Right lobe of liver (tissue), 6 donors: ENCODE data around the gene SLC24A4. TPM values are rescaled to one million over a fixed set of nuclear protein-coding genes. Genes with fewer than 3 reads are reported as not detected.

ENCODE experiments used
- ATAC-seq, 4 donors: fragments of 200-7000 bp; cut with Tn5 transposase; one replicate each; pipeline ENCODE4 v1.9.1; 2020; ENCODE audit warnings: mild to moderate bottlenecking in 4 of 4, moderate library complexity in 4 of 4
- DNase-seq, 3 donors: peaks; one replicate each; pipeline ENCODE4 v3.0.0-alpha.2; 2020
- H3K27ac ChIP-seq, 3 donors: fragments of 200-600 bp; one replicate each; pipeline ENCODE4 v1.8.0; 2022
- H3K27me3 ChIP-seq, 2 donors: fragments of 200-600 bp; one replicate each; pipeline ENCODE4 v1.8.0; 2022
- H3K36me3 ChIP-seq, 4 donors: fragments of 200-600 bp; sonication (generic) in 1 of 4; one replicate each; pipeline versions ENCODE4 v1.5.1 to v1.8.0; 2017 to 2022; ENCODE audit warnings: control low read depth in 1 of 4
- H3K4me1 ChIP-seq, 4 donors: fragments of 200-600 bp; sonication (generic) in 1 of 4; one replicate each; pipeline versions ENCODE4 v1.5.1 to v1.8.0; 2017 to 2022; ENCODE audit warnings: control low read depth in 1 of 4
- H3K4me3 ChIP-seq, 3 donors: fragments of 200-600 bp; one replicate each; pipeline ENCODE4 v1.8.0; 2022
- H3K9me3 ChIP-seq, 4 donors: fragments of 200-600 bp; sonication (generic) in 1 of 4; one replicate each; pipeline versions ENCODE4 v1.5.1 to v1.8.0; 2017 to 2022; ENCODE audit warnings: control low read depth in 1 of 4
- CTCF ChIP-seq, 4 donors: fragments of 200-600 bp in 3 of 4; fragments of 450-650 bp in 1 of 4; IDR thresholded peaks; one replicate each; pipeline versions ENCODE4 v1.5.1 to v1.8.0; 2016 to 2022; ENCODE audit warnings: antibody characterized with exemption in 4 of 4, mild to moderate bottlenecking in 2 of 4
- POLR2A ChIP-seq: fragments of 450-650 bp; IDR thresholded peaks from one replicate; pipeline ENCODE4 v1.6.1; 2017; ENCODE audit warnings: antibody characterized with exemption, mild to moderate bottlenecking
- WGBS: methylation state at CpG from one replicate; pipeline ENCODE4 v1.1.6; 2018; ENCODE audit warnings: low coverage, low lambda C conversion rate; ENCODE audit not compliant: insufficient coverage; ENCODE audit errors: missing lambda C conversion rate; 5-methylcytosine and 5-hydroxymethylcytosine counted together
- intact Hi-C, 2 donors: fragments of 100-400 bp; cut with DNase I; formaldehyde crosslinking; loops; one replicate each; pipeline versions ENCODE4 v1.11.2 to v1.14.1; 2022
- total RNA-seq, 6 experiments: library from RNA; depleted of rRNA in 2 of 6; stranded (reverse); fragments of >200 nt in 2 of 6; fragmentation: NEBNext Ultra II Directional in 3 of 6; extraction: Animal tissue kit (Norgen Biotek cat#: 25700) in 3 of 6; gene quantifications; one replicate each; pipeline versions ENCODE4 v1.1.0 to v1.2.4, GENCODE V29; 2016 to 2023
- donor health status: DM: no; HTN: yes; CAD: no.
- donor health status: DM: no; HTN: no; CAD: no.
- donor health status: DM: no; HTN: no; CAD: no.
- donor health status: DM: no; HTN: yes; CAD: no.
- donor health status: DM: no; HTN: yes; CAD: no.

Gene SLC24A4
- total RNA-seq, 6 experiments from 2014 or later: 0.06 to 0.29 (median 0.21) TPM

DNA sequence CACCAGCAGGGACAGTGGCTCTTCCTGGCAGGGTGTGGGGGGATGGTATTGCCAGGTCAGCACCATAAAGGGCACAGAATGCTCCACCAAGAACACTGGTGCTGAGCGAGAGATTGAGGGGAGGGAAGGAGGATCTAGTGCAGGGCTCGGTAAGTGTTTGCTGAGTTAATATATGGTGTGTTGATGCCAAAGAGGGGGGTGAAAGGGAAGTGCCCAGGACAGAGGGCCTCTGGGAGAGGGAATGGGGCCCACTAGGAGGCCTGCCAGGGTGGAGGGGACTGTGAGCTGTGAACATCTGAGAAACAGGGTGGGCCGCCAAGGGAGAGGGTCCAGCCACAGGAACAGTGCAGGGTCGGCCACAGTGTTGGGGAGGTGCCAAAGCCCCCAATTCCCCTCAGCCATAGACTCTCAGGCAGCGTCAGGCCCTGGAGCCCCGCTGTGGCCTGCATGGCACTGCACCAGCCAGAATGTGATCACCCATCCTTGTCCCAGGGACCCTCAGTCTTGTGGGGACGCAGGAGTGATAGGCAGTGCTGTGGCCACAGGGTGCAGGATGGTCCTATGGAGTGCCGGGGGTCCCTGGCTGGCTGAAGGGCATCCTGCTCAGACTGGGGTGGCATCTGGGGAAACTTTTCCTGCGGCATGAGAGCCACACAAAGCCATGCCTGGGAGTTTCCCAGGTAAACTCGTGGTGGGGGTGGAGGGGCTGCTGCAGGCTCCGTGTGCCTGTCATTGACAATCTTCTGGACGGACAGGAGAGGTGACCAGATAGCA, 202.5 kb downstream of the SLC24A4 start:
- 70% methylated on average over 6 of the region's 12 CpGs for WGBS
- Histone ChIP-seq H3K4me3 (no peak overlapping the region), H3K4me1 (peaks cover 0 to 15% (median 0%) of the 10 kb centered on the region in 4 donors), H3K27me3 (no peaks in the 10 kb centered on the region), H3K9me3 (no peaks in the 10 kb centered on the region), H3K27ac (no peak overlapping the region), H3K36me3 (no peaks in the 10 kb centered on the region)
- intact Hi-C loops: no loop called here
- ATAC-seq (peak in 1 of 4 donors; percentile 8), DNase-seq (no peak)
- TF ChIP-seq CTCF (IDR thresholded peaks at IDR 0.05) (no peak), POLR2A (no peak)

- ATAC-seq (no peak), DNase-seq (no peak)
- WGBS: 82% methylated on average over 11 of the region's 14 CpGs
- Histone ChIP-seq H3K36me3 (no peaks in the 10 kb centered on the region), H3K4me3 (no peak overlapping the region), H3K9me3 (no peaks in the 10 kb centered on the region), H3K4me1 (peaks cover 0 to 24% (median 4%) of the 10 kb centered on the region in 4 donors), H3K27ac (no peak overlapping the region), H3K27me3 (no peaks in the 10 kb centered on the region)
- TF ChIP-seq POLR2A (no peak), CTCF (IDR thresholded peaks at IDR 0.05) (no peak)
- intact Hi-C loops: no loop called here
These were observed 204.8 kb downstream of the SLC24A4 start for GRCh38 chr14:92527721-92528120.

GRCh38 chr14:92528486-92529100, 205.6 kb downstream of the SLC24A4 start:
- WGBS: 87% methylated on average over 2 of the region's 14 CpGs
- H3K4me1 ChIP-seq: peaks cover 0 to 32% (median 7%) of the 10 kb centered on the region in 4 donors

GRCh38 chr14:92529903-92530302, 206.9 kb downstream of the SLC24A4 start:
- 28% methylated on average over 4 of the region's 4 CpGs for WGBS
- no peaks in the 10 kb centered on the region for H3K9me3 ChIP-seq
- H3K27ac ChIP-seq: peak overlapping the region in 2 of 3 donors; percentile 6 to 38
- intact Hi-C loops: no loop called here
- no peak for TF ChIP-seq CTCF (IDR thresholded peaks at IDR 0.05)
- no peak for TF ChIP-seq POLR2A
- H3K36me3 ChIP-seq: no peaks in the 10 kb centered on the region
- no peaks in the 10 kb centered on the region for H3K27me3 ChIP-seq
- ATAC-seq (peak in 1 of 4 donors; percentile 3), DNase-seq (no peak)
- peaks cover 0 to 26% (median 7%) of the 10 kb centered on the region in 4 donors for H3K4me1 ChIP-seq
- H3K4me3 ChIP-seq: no peak overlapping the region

More at GRCh38 chr14:92528486-92529100, 205.6 kb downstream of the SLC24A4 start:
- H3K9me3 ChIP-seq: no peaks in the 10 kb centered on the region
- no peak for DNase-seq
- H3K27ac ChIP-seq: peak overlapping the region in 1 of 3 donors; percentile 38
- no peaks in the 10 kb centered on the region for H3K27me3 ChIP-seq
- intact Hi-C loops: no loop called here
- TF ChIP-seq POLR2A (no peak), CTCF (IDR thresholded peaks at IDR 0.05) (no peak)
- no peak overlapping the region for H3K4me3 ChIP-seq
- ATAC-seq: no peak
- H3K36me3 ChIP-seq: no peaks in the 10 kb centered on the region
